Naive thymus-derived CD4-positive, alpha-beta T cell (primary cell): ENCODE measurements around the gene MRPL50. TPM values are rescaled to one million over a fixed set of nuclear protein-coding genes. Genes with fewer than 3 reads are reported as not detected.

Experiments used
- ATAC-seq: fragments of 150-1000 bp; cut with Tn5 transposase; 2 replicates; pipeline ENCODE4 v1.10.0; 2021; ENCODE audit warnings: mild to moderate bottlenecking, moderate library complexity
- CTCF ChIA-PET: fragments of 350-600 bp; sonication (Branson Sonifier 250); formaldehyde crosslinking; loops from one replicate; lab custom pipeline; 2021; ENCODE audit warnings: antibody characterized with exemption; lab: Charles Lee
- POLR2A ChIA-PET: fragments of 350-600 bp; sonication (Branson Sonifier 250); formaldehyde crosslinking; loops from one replicate; lab custom pipeline; 2021; ENCODE audit warnings: antibody characterized with exemption, inconsistent platforms; lab: Charles Lee
- DNase-seq, 9 donors: peaks; one replicate each; pipeline versions ENCODE4 v3.0.0 to v3.0.0-alpha.2; 2020 to 2022; ENCODE audit warnings: mixed read lengths in 1 of 9
- H3K27ac ChIP-seq: one replicate; pipeline ENCODE4 v1.7.0; 2013; ENCODE audit warnings: mild to moderate bottlenecking, low read depth, low read length, moderate library complexity
- H3K27me3 ChIP-seq, 2 donors: one replicate each; pipeline ENCODE4 v1.7.0; 2013; ENCODE audit warnings: low read length in 2 of 2, mild to moderate bottlenecking in 2 of 2, moderate library complexity in 2 of 2; ENCODE audit not compliant: control insufficient read depth in 2 of 2, insufficient read depth in 2 of 2
- H3K36me3 ChIP-seq, 3 experiments: 1 replicate in 2 of 3; 2 replicates in 1 of 3; pipeline ENCODE4 v1.7.0; 2013; ENCODE audit warnings: low read length in 3 of 3, mild to moderate bottlenecking in 3 of 3, moderate library complexity in 1 of 3; ENCODE audit not compliant: insufficient read depth in 3 of 3, control insufficient read depth in 2 of 3
- H3K4me1 ChIP-seq, 2 donors: one replicate each; pipeline ENCODE4 v1.7.0; 2013; ENCODE audit warnings: low read length in 2 of 2, mild to moderate bottlenecking in 2 of 2, moderate library complexity in 1 of 2; ENCODE audit not compliant: control insufficient read depth in 2 of 2, insufficient read depth in 2 of 2
- H3K4me3 ChIP-seq: 2 replicates; pipeline ENCODE4 v1.7.0; 2013; ENCODE audit warnings: mild to moderate bottlenecking, low read length
- H3K9me3 ChIP-seq, 3 experiments: 1 replicate in 2 of 3; 2 replicates in 1 of 3; pipeline ENCODE4 v1.7.0; 2013; ENCODE audit warnings: low read length in 3 of 3; ENCODE audit not compliant: control insufficient read depth in 2 of 3
- H3K27ac Mint-ChIP-seq, 9 donors: one replicate each; pipeline ENCODE4 v1.8.0; 2020 to 2022; ENCODE audit warnings: mixed read lengths in 9 of 9, mild to moderate bottlenecking in 8 of 9, moderate library complexity in 5 of 9, inconsistent platforms in 2 of 9
- H3K27me3 Mint-ChIP-seq, 5 donors: one replicate each; pipeline ENCODE4 v1.8.0; 2021 to 2022; ENCODE audit warnings: mixed read lengths in 5 of 5, mild to moderate bottlenecking in 1 of 5
- H3K36me3 Mint-ChIP-seq, 5 donors: one replicate each; pipeline ENCODE4 v1.8.0; 2020 to 2022; ENCODE audit warnings: mixed read lengths in 5 of 5, mild to moderate bottlenecking in 3 of 5, inconsistent platforms in 1 of 5
- H3K4me1 Mint-ChIP-seq, 7 donors: one replicate each; pipeline ENCODE4 v1.8.0; 2020 to 2022; ENCODE audit warnings: mixed read lengths in 7 of 7, mild to moderate bottlenecking in 3 of 7, inconsistent platforms in 1 of 7
- H3K4me3 Mint-ChIP-seq, 10 donors: one replicate each; pipeline ENCODE4 v1.8.0; 2020 to 2022; ENCODE audit warnings: mild to moderate bottlenecking in 10 of 10, mixed read lengths in 10 of 10, moderate library complexity in 6 of 10, inconsistent platforms in 2 of 10
- H3K9me3 Mint-ChIP-seq, 11 donors: one replicate each; pipeline ENCODE4 v1.8.0; 2020 to 2022; ENCODE audit warnings: mixed read lengths in 11 of 11, mild to moderate bottlenecking in 4 of 11, inconsistent platforms in 1 of 11, moderate library complexity in 1 of 11
- intact Hi-C, 2 donors: fragments of 100-400 bp; cut with micrococcal nuclease; formaldehyde crosslinking; loops; one replicate each; pipeline ENCODE4 v1.15.1; 2023
- polyA plus RNA-seq, 2 donors: library from polyadenylated mRNA; unstranded; fragments of 300-500 nt; fragmentation: Illumina TruSeq; gene quantifications; one replicate each; pipeline ENCODE4 v1.2.3, GENCODE V29; 2021
- total RNA-seq, 6 experiments: library from RNA in 5 of 6; stranded (reverse) in 5 of 6; gene quantifications; 1 replicate in 5 of 6; 2 replicates in 1 of 6; pipeline ENCODE4 v1.2.3 and lab custom pipeline; 2021 to 2026

Gene MRPL50
- total and polyA plus RNA-seq, 7 experiments from 2014 or later = 6.5 to 23.8 (median 14.9) TPM

- H3K36me3 Mint-ChIP-seq = peaks cover 0 to 3% (median 0%) of the 10 kb centered on the region in 5 donors
- no peaks in the 10 kb centered on the region for H3K4me1 Mint-ChIP-seq
- Histone ChIP-seq H3K4me1 (no peaks in the 10 kb centered on the region), H3K27me3 (peaks cover 0 to 3% of the 10 kb centered on the region in 2 donors), H3K36me3 (no peaks in the 10 kb centered on the region), H3K9me3 (no peaks in the 10 kb centered on the region), H3K27ac (no peak overlapping the region), H3K4me3 (no peak overlapping the region)
- no peak overlapping the region for H3K4me3 Mint-ChIP-seq
- intact Hi-C loops = no loop called here
- ATAC-seq (no peak), DNase-seq (no peak)
- H3K27ac Mint-ChIP-seq = no peak overlapping the region
- H3K9me3 Mint-ChIP-seq = no peaks in the 10 kb centered on the region
- POLR2A ChIA-PET = no interaction called here
- peaks cover 16 to 61% (median 59%) of the 10 kb centered on the region in 5 donors for H3K27me3 Mint-ChIP-seq
- CTCF ChIA-PET = no interaction called here
Observed at GRCh38 chr9:101440714-101441230, 42.4 kb upstream of the MRPL50 start.

- H3K27me3 Mint-ChIP-seq = peaks cover 7 to 56% (median 47%) of the 10 kb centered on the region in 5 donors
- CTCF ChIA-PET = no interaction called here
Observed at GRCh38 chr9:101438523-101438922, 40.1 kb upstream of the MRPL50 start.

GRCh38 chr9:101437806-101438232 lies 39.4 kb upstream of the MRPL50 start:
- DNase-seq = no peak
- intact Hi-C loops = no loop called here
- POLR2A ChIA-PET = no interaction called here
- Mint-ChIP-seq H3K4me1 (no peaks in the 10 kb centered on the region), H3K27me3 (peaks cover 7 to 51% (median 42%) of the 10 kb centered on the region in 5 donors), H3K4me3 (no peak overlapping the region), H3K36me3 (no peaks in the 10 kb centered on the region), H3K27ac (no peak overlapping the region), H3K9me3 (no peaks in the 10 kb centered on the region)
- CTCF ChIA-PET = no interaction called here
- Histone ChIP-seq H3K9me3 (no peaks in the 10 kb centered on the region), H3K4me3 (no peak overlapping the region), H3K27ac (no peak overlapping the region), H3K4me1 (no peaks in the 10 kb centered on the region), H3K27me3 (peaks cover 0 to 3% of the 10 kb centered on the region in 2 donors), H3K36me3 (no peaks in the 10 kb centered on the region)
- ATAC-seq = no peak

More at GRCh38 chr9:101438523-101438922, 40.1 kb upstream of the MRPL50 start:
- H3K36me3 Mint-ChIP-seq = no peaks in the 10 kb centered on the region
- Histone ChIP-seq H3K27me3 (peaks cover 0 to 3% of the 10 kb centered on the region in 2 donors), H3K4me3 (no peak overlapping the region), H3K27ac (no peak overlapping the region), H3K4me1 (no peaks in the 10 kb centered on the region), H3K36me3 (no peaks in the 10 kb centered on the region), H3K9me3 (no peaks in the 10 kb centered on the region)
- DNase-seq (no peak), ATAC-seq (no peak)
- no peaks in the 10 kb centered on the region for H3K9me3 Mint-ChIP-seq
- H3K4me1 Mint-ChIP-seq = no peaks in the 10 kb centered on the region
- no peak overlapping the region for H3K27ac Mint-ChIP-seq
- intact Hi-C loops = no loop called here
- POLR2A ChIA-PET = no interaction called here
- H3K4me3 Mint-ChIP-seq = no peak overlapping the region

GRCh38 chr9:101435601-101436079 lies 37.2 kb upstream of the MRPL50 start, which contains the start of gene ALDOB:
Gene ALDOB, minus strand, starts transcription at chr9:101435774. Its CDS starts 4,887 bp downstream, at chr9:101430887.
- no peaks in the 10 kb centered on the region for H3K9me3 ChIP-seq
- H3K27me3 Mint-ChIP-seq = peaks cover 7 to 44% (median 40%) of the 10 kb centered on the region in 5 donors
- H3K27ac ChIP-seq = no peak within 1 kb of the TSS
- ChIA-PET CTCF (no interaction called here), POLR2A (no interaction called here)
- H3K4me1 Mint-ChIP-seq = no peaks in the 10 kb centered on the region
- H3K4me3 Mint-ChIP-seq = no peak within 1 kb of the TSS
- H3K4me3 ChIP-seq = no peak within 1 kb of the TSS
- no peaks in the 10 kb centered on the region for H3K36me3 Mint-ChIP-seq
- H3K27me3 ChIP-seq = no peaks in the 10 kb centered on the region
- intact Hi-C loops = no loop called here
- no peaks in the 10 kb centered on the region for H3K9me3 Mint-ChIP-seq
- ATAC-seq (no peak), DNase-seq (no peak)
- H3K4me1 ChIP-seq = no peaks in the 10 kb centered on the region
- no peak within 1 kb of the TSS for H3K27ac Mint-ChIP-seq
- no peaks in the 10 kb centered on the region for H3K36me3 ChIP-seq

GRCh38 chr9:101434998-101435397 lies 36.6 kb upstream of the MRPL50 start:
- intact Hi-C loops = no loop called here
- no peaks in the 10 kb centered on the region for H3K4me1 Mint-ChIP-seq
- ATAC-seq (no peak), DNase-seq (no peak)
- peaks cover 0 to 2% (median 0%) of the 10 kb centered on the region in 11 donors for H3K9me3 Mint-ChIP-seq
- ChIA-PET CTCF (no interaction called here), POLR2A (no interaction called here)
- no peak overlapping the region for H3K27ac Mint-ChIP-seq
- Histone ChIP-seq H3K27ac (no peak overlapping the region), H3K36me3 (no peaks in the 10 kb centered on the region), H3K4me3 (no peak overlapping the region), H3K4me1 (no peaks in the 10 kb centered on the region), H3K9me3 (no peaks in the 10 kb centered on the region), H3K27me3 (no peaks in the 10 kb centered on the region)
- H3K36me3 Mint-ChIP-seq = peaks cover 0 to 4% (median 0%) of the 10 kb centered on the region in 5 donors
- H3K4me3 Mint-ChIP-seq = no peak overlapping the region
- peaks cover 7 to 46% (median 44%) of the 10 kb centered on the region in 5 donors for H3K27me3 Mint-ChIP-seq

- peaks cover 7 to 54% (median 40%) of the 10 kb centered on the region in 5 donors for H3K27me3 Mint-ChIP-seq
- CTCF ChIA-PET = no interaction called here
- peaks cover 0 to 2% (median 0%) of the 10 kb centered on the region in 11 donors for H3K9me3 Mint-ChIP-seq
- H3K27ac Mint-ChIP-seq = no peak overlapping the region
- peaks cover 0 to 4% (median 0%) of the 10 kb centered on the region in 5 donors for H3K36me3 Mint-ChIP-seq
- H3K36me3 ChIP-seq = no peaks in the 10 kb centered on the region
- ATAC-seq = no peak
- H3K4me1 Mint-ChIP-seq = no peaks in the 10 kb centered on the region
- no peak overlapping the region for H3K27ac ChIP-seq
- no peaks in the 10 kb centered on the region for H3K9me3 ChIP-seq
- no peak for DNase-seq
- no peaks in the 10 kb centered on the region for H3K4me1 ChIP-seq
- POLR2A ChIA-PET = no interaction called here
- no peak overlapping the region for H3K4me3 Mint-ChIP-seq
- intact Hi-C loops = no loop called here
- no peaks in the 10 kb centered on the region for H3K27me3 ChIP-seq
- H3K4me3 ChIP-seq = no peak overlapping the region
Observed at GRCh38 chr9:101433229-101433628, 34.8 kb upstream of the MRPL50 start.

- Mint-ChIP-seq H3K4me3 (no peak overlapping the region), H3K27me3 (peaks cover 7 to 49% (median 42%) of the 10 kb centered on the region in 5 donors), H3K36me3 (peaks cover 0 to 4% (median 0%) of the 10 kb centered on the region in 5 donors), H3K9me3 (peaks cover 0 to 2% (median 0%) of the 10 kb centered on the region in 11 donors), H3K27ac (no peak overlapping the region), H3K4me1 (no peaks in the 10 kb centered on the region)
- H3K36me3 ChIP-seq = no peaks in the 10 kb centered on the region
- no peaks in the 10 kb centered on the region for H3K9me3 ChIP-seq
- intact Hi-C loops = no loop called here
- ChIA-PET CTCF (no interaction called here), POLR2A (no interaction called here)
- no peaks in the 10 kb centered on the region for H3K4me1 ChIP-seq
- H3K27ac ChIP-seq = no peak overlapping the region
- no peak for ATAC-seq
- no peaks in the 10 kb centered on the region for H3K27me3 ChIP-seq
- H3K4me3 ChIP-seq = no peak overlapping the region
- DNase-seq = no peak
Observed at GRCh38 chr9:101432740-101433139, 34.3 kb upstream of the MRPL50 start.
